G401 (cell line): ENCODE data around the gene FGL2. TPM values are rescaled to one million over a fixed set of nuclear protein-coding genes. Genes with fewer than 3 reads are reported as not detected.
"Not testable (repeated sequence)": the region's sequence is repeated elsewhere in the genome, so short reads cannot be mapped to it uniquely, and the experiment has no call there.

Experiments used
- DNase-seq: peaks from one replicate; pipeline ENCODE4 v3.0.0-alpha.2; 2015; ENCODE audit warnings: low spot score
- in situ Hi-C: cut with HindIII; loops from 2 replicates; pipeline ENCODE4 v1.10.0; 2016; ENCODE audit warnings: low sequenced_read_pairs, mixed read lengths
- total RNA-seq: library from RNA; depleted of rRNA; stranded (reverse); fragments of >200 nt; shearing (Covaris generic); gene quantifications from 2 replicates; pipeline ENCODE4 v1.2.3, GENCODE V29; 2014; rRNA removed

Gene FGL2
- total RNA-seq, 1 experiment from 2014 or later, result not detected

- DNase-seq, in situ Hi-C loops: not testable (repeated sequence)
Measured at GRCh38 chr7:77172437-77173172, 27.0 kb downstream of the FGL2 start.

- in situ Hi-C loops, DNase-seq: not testable (repeated sequence)
Measured at GRCh38 chr7:77171073-77171472, 28.5 kb downstream of the FGL2 start.

- in situ Hi-C loops, result no loop called here
- DNase-seq, result no peak
Measured at GRCh38 chr7:77157446-77157845, 42.2 kb downstream of the FGL2 start.

GRCh38 chr7:77157034-77157433 lies 42.6 kb downstream of the FGL2 start:
- in situ Hi-C loops, result not testable (repeated sequence)

GRCh38 chr7:77155601-77156377 lies 43.8 kb downstream of the FGL2 start:
- DNase-seq, in situ Hi-C loops: not testable (repeated sequence)

More at GRCh38 chr7:77157034-77157433, 42.6 kb downstream of the FGL2 start:
- DNase-seq, result not testable (repeated sequence)

- DNase-seq, in situ Hi-C loops: not testable (repeated sequence)
Measured at GRCh38 chr7:77154917-77155464, 44.6 kb downstream of the FGL2 start.

GRCh38 chr7:77152232-77152631 lies 47.4 kb downstream of the FGL2 start:
- DNase-seq, in situ Hi-C loops: not testable (repeated sequence)

Other genes starting within 250 kb of the FGL2 start
- gene SPDYE17, start 167.5 kb downstream of the FGL2 start, total RNA-seq, result not detected in 2 replicates
- not detected in 2 replicates for gene SPDYE18, start 137.3 kb downstream of the FGL2 start, total RNA-seq
- gene CCDC146, start 77.2 kb downstream of the FGL2 start, total RNA-seq, result 0.61 TPM in 1 of 2 replicates, not detected in the other
- not detected in 2 replicates for gene GSAP, start 216.5 kb upstream of the FGL2 start, total RNA-seq